Gastrocnemius medialis (tissue), 4 donors: Measurements from ENCODE around the gene ITGAD.

Experiments used
- CTCF ChIP-seq, 5 experiments: fragments of 450-650 bp in 3 of 5; fragments of 200-600 bp in 2 of 5; sonication (generic) in 2 of 5; IDR thresholded peaks in 4 of 5; conservative IDR thresholded peaks in 1 of 5; 1 replicate in 4 of 5; 2 replicates in 1 of 5; pipeline ENCODE4 v1.5.1; 2016 to 2019; ENCODE audit warnings: antibody characterized with exemption in 5 of 5, mild to moderate bottlenecking in 3 of 5, moderate library complexity in 3 of 5
- POLR2A ChIP-seq, 2 donors: fragments of 450-650 bp; IDR thresholded peaks; one replicate each; pipeline ENCODE4 v1.6.1; 2017; ENCODE audit warnings: antibody characterized with exemption in 2 of 2, mild to moderate bottlenecking in 2 of 2, moderate library complexity in 2 of 2

GRCh38 chr16:31473264-31473984 lies 80.3 kb downstream of the ITGAD start:
- TF ChIP-seq POLR2A (IDR thresholded peaks at IDR 0.05), result no peak
- no peak for TF ChIP-seq CTCF (IDR thresholded peaks at IDR 0.05 in 4 of 5, conservative IDR thresholded peaks at IDR 0.05 in 1 of 5)
